ENCODE measurements around the gene PIH1D1.
"Not testable (repeated sequence)": the region's sequence is repeated elsewhere in the genome, so short reads cannot be mapped to it uniquely, and the experiment has no call there.

Gene PIH1D1

DNA sequence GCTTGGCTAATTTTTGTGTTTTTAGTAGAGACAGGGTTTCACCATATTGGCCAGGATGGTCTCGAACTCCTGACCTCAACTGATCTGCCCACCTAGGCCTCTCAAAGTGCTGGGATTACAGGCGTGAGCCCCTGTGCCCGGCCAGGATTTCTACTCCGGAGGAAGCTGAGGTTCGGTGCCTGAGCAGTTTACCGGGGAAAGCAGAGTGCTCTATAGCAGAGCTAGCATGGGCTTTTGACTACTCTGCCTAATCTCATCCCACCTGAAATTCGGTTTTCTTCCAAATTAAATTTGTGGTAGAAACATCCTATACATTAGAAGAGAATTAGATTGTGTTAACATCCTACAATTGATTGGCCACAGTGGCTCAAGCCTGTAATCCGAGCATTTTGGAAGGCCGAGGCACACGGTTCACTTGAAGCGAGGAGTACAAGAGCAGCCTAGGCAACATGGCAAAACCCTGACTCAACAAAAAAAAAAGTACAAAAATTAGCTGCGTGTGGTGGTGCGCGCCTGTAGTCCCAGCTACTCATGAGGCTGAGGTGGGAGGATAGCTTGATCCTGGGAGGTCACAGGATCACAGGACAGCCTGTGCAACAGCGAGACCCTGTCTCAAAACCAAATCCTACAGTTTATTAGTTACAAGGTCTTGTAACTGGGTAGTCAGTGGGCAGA, 37.4 kb upstream of the PIH1D1 start:
- no peak for FAIRE-seq
- DNase-seq (ENCODE audit: insufficient read length, low spot score) = no peak
- no peak for TF ChIP-seq POLR2A (IDR thresholded peaks at IDR 0.05; ENCODE audit: low read depth, low read length)

DNA sequence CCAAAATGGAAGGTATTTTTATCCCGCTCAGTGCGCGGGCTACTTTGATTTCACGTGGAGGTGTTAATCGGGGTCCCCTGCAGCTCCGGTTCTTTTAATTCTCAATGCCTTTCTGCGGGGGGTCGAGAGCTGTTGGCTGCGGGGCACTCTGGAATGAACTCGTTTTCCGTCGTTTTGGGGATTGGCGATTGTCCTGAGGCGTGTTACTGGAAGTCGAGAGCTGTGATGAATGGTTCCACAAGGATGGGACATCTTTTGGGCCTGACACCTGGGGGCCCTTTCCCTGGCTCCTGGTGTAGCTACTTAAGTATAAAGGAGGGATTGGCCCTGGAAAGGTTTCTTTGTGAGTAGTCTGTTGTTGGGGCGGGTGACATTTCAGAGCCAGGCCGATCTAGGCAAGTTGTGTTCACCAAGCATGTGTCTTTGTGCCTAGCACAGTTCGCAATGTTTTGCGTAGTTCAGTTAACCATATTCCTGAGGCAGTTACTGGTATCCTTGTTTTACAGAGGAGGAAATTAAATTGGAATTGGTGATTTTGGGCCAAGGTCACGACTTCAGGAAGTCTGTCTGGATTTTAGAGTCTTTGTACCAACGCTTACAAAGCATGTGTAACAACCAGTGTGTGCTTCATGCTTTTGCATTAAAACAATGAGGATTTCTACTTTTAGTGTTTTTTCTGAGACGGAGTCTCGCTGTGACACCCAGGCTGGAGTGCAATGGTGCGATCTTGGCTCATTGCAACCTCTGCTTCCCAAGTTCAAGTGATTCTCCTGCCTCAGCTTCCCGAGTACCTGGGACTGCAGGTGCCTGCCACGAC, 36.6 kb upstream of the PIH1D1 start:
- FAIRE-seq = no peak
- TF ChIP-seq POLR2A (IDR thresholded peaks at IDR 0.05; ENCODE audit: low read depth, low read length) = no peak
- no peak for DNase-seq (ENCODE audit: insufficient read length, low spot score)

- TF ChIP-seq POLR2A (IDR thresholded peaks at IDR 0.05; ENCODE audit: low read depth, low read length) = peak; percentile 96
- FAIRE-seq (peak; percentile 64), DNase-seq (ENCODE audit: insufficient read length, low spot score) (peak; percentile 98)
Measured at GRCh38 chr19:49487277-49488045, 35.8 kb upstream of the PIH1D1 start, which contains the start of gene RPL13A. TSS of gene RPL13A (plus strand) at chr19:49487608. CDS start at chr19:49487630, 22 bp downstream.

- no peak for TF ChIP-seq POLR2A (IDR thresholded peaks at IDR 0.05; ENCODE audit: low read depth, low read length)
- DNase-seq (ENCODE audit: insufficient read length, low spot score) (no peak), FAIRE-seq (no peak)
Measured at GRCh38 chr19:49486710-49487276, 35.2 kb upstream of the PIH1D1 start.

DNA sequence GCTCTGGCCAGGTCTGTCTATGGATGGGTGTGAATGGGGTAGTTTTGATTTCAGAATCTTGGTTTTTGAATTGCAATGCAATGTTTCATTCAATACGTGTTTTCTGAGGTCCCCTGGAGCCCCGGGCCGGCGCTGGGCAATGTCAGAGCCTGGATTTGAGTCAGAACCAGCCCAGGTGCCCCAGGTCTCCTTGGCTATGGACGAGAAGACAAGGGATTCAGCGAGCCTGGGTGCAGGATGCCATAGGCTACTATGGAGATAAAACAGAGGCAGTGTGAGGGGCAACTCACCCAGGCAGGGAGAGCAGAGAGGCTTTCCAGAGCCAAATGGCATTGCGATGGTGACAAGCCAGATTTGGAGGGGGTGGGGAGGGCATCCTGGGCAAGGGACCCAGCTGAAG, 34.6 kb upstream of the PIH1D1 start:
- DNase-seq (ENCODE audit: insufficient read length, low spot score) (no peak), FAIRE-seq (no peak)
- TF ChIP-seq POLR2A (IDR thresholded peaks at IDR 0.05; ENCODE audit: low read depth, low read length) = no peak

GRCh38 chr19:49481020-49481683, 29.5 kb upstream of the PIH1D1 start:
- DNase-seq (ENCODE audit: insufficient read length, low spot score) (no peak), FAIRE-seq (no peak)
- no peak for TF ChIP-seq POLR2A (IDR thresholded peaks at IDR 0.05; ENCODE audit: low read depth, low read length)

DNA sequence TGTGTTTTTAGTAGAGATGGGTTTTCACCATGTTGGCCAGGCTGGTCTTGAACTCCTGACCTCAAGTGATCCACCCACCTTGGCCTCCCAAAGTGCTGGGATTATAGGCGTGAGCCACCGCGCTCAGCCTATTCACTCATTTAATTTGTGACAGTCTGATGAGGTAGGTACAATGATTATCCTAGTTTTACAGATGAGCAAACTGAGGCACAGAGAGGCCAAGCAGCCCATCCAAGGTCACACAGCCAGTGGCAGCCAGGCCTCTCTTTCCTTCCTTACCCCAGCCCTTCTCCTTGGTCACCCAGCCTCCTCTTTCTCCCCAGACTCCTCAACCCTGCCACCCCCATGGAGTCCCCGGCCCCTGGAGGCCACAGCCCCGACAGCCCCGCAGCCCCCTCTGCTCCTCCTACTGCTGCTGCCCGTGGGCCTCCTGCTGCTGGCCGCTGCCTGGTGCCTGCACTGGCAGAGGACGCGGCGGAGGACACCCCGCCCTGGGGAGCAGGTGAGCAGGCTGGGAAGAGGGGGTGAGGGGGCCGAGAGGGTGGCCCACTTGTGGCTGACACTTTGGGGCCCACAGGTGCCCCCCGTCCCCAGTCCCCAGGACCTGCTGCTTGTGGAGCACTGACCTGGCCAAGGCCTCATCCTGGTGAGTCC, 28.5 kb upstream of the PIH1D1 start:
- no peak for TF ChIP-seq POLR2A (IDR thresholded peaks at IDR 0.05; ENCODE audit: low read depth, low read length)
- DNase-seq (ENCODE audit: insufficient read length, low spot score) = no peak
- FAIRE-seq = no peak

DNA sequence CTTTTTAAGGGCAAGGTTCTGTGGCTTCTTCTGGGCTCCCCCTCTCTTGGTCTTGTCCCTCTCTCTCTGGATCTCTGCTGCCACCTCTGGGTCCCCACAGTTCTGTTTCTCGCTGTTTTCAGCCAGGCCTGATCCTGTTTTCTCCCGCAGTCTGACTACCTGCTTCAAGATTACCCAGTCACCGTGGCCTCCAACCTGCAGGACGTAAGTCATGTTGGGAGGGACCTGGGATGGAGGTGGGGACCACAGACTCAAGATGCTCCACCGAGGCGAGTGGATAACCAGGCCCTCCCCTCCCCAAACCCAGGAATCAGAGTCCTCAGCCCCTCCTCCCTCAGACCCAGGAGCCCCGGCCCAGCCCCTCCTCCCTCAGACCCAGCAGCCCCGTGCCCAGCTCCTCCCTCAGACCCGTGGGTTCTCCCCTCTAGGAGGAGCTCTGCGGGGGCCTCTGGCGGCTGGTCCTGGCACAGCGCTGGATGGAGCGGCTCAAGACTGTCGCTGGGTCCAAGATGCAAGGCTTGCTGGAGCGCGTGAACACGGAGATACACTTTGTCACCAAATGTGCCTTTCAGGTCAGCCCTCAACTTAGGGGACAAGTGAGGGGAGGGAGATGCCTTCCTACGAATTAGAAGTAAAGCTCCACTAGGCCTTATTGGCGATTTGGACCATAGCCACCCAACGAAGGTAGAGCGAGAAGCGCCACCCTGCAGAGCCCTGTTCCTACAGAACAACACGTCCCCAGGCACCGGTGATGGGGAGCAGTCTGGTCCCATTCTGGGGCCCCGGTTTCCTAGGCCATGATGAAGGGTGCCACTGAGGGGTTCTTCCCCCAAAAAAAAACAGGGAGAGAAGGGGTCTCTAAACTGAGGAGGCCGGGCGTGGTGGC, 24.6 kb upstream of the PIH1D1 start:
- TF ChIP-seq POLR2A (IDR thresholded peaks at IDR 0.05; ENCODE audit: low read depth, low read length) = no peak
- FAIRE-seq (no peak), DNase-seq (ENCODE audit: insufficient read length, low spot score) (no peak)

DNA sequence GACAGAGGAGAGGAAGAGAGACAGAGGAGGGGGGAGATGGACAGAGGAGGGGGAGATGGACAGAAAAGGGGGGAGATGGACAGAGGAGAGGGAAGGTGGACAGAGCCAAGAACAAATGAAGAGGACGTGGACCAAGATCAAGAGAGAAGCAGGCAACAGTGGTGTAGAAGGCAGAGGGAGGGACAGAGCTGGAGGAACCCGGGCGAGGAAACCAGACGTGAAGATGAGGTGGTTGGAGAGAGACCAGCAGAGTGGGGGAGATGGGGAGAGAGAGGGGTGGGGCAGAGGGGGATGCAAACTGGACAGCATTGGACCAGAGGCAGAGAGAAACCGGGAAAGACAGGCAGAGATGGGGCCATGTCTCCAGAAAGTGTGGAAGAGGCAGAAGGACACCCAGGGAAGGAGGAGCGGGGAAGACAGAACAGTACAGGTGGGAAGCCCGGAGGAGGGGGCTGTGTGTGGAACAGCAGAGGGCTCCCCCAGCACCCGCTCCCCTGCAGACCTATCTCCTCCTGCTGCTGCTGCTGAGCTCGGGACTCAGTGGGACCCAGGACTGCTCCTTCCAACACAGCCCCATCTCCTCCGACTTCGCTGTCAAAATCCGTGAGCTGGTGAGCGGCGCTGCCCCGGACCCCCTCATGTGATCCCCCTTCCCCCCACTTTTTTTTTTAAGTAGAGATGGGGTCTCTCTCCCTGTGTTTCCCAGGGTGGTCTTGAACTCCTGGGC, 23.7 kb upstream of the PIH1D1 start:
- FAIRE-seq (no peak), DNase-seq (ENCODE audit: insufficient read length, low spot score) (no peak)
- TF ChIP-seq POLR2A (IDR thresholded peaks at IDR 0.05; ENCODE audit: low read depth, low read length) = no peak

DNA sequence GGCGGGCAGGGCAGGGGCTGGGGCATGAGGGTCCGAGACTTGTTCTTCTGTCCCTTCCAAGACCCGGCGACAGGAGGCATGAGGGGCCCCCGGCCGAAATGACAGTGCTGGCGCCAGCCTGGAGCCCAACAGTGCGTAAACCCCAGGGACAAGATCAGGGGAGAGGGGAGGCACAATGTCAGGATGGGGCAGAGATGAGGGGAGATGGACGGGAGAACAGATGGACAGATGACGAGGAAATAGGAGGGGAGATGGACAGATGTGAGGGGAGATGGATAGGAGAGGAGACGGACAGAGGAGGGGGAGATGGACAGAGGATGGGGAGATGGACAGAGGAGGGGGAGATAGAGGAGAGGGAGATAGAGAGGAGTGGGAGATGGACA, 22.9 kb upstream of the PIH1D1 start:
- DNase-seq (ENCODE audit: insufficient read length, low spot score) (no peak), FAIRE-seq (no peak)
- 0 out of 2 replicates have a peak, but pooled peaks have one; percentile 2 for TF ChIP-seq POLR2A (IDR thresholded peaks at IDR 0.05; ENCODE audit: low read depth, low read length)

DNA sequence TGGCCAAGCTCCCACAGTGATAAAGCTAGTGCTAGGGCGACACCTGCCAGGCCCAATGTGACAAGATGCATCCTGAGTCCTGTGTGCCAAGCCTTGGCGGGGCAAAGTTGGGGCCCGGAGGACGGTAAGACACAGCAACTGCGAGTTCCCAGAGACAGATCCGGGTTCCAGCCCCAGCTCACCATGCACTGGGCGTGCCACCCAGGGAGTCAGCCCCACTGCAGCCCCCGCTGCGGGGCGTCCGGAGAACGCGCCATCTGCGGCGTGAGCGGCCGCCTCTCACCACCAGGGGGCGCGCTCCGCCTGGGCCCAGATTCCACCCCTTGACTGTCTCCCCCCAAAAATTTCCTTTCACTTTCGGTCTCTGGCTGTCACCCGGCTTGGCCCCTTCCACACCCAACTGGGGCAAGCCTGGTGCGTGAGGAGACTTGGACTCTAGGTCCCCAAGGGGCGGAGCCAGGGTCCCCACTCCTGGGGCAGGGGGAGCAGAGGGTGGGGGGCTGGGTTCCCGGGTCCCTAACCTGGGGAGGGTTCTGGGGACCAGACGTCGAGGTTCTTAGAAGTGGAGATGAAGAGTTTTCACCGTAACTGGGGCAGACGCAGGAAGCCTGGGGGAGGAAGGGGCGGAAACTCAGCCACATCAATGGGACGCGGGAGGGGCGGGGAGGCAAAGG, 22.4 kb upstream of the PIH1D1 start, which contains the start of gene FLT3LG:
Gene FLT3LG, plus strand, starts transcription at position 348 of the 674 bp plus-strand sequence. CDS start 425 bp downstream, outside the sequence.
- FAIRE-seq = no peak
- peak; percentile 21; the same call in 1 of the 2 replicates for TF ChIP-seq POLR2A (IDR thresholded peaks at IDR 0.05; ENCODE audit: low read depth, low read length)

DNA sequence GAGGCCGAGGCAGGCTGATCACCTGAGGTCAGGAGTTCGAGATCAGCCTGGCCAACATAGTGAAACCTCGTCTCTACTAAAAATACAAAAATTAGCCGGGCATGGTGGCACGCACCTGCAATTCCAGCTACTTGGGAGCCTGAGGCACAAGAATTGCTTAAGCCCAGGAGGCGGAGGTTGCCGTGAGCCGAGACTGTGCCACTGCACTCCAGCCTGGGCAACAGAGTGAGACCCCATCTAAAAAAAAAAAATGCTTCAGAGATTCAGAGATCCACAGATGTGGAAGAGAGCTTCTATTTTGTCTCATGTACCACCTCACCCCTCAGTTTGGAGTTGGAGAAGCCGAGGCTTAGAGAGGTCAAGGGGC, 21.9 kb upstream of the PIH1D1 start:
- DNase-seq (ENCODE audit: insufficient read length, low spot score); FAIRE-seq: not testable (repeated sequence)

More for the DNA sequence above, 22.4 kb upstream of the PIH1D1 start, which contains the start of gene FLT3LG:
- peak; percentile 99 for DNase-seq (ENCODE audit: insufficient read length, low spot score)

Measured in H54 (cell line).